H9 (cell line): ENCODE measurements around the gene AGK. TPM values are rescaled to one million over a fixed set of nuclear protein-coding genes. Genes with fewer than 3 reads are reported as not detected.
A peak's percentile ranks its signal among the peaks of the same experiment; 100 is the strongest.

ENCODE experiments used
- DNase-seq: peaks from one replicate; pipeline ENCODE4 v3.0.0-alpha.2; 2017
- H2AFZ ChIP-seq: one replicate; pipeline ENCODE4 v1.6.1; 2013; ENCODE audit warnings: mild to moderate bottlenecking, low read length, control low read depth, moderate library complexity
- H2AK5ac ChIP-seq: 2 replicates; pipeline ENCODE4 v1.6.1; 2013; ENCODE audit warnings: low read length, control low read depth, mixed read lengths; ENCODE audit not compliant: insufficient read length
- H2BK120ac ChIP-seq: one replicate; pipeline ENCODE4 v1.6.1; 2013; ENCODE audit warnings: low read depth, mild to moderate bottlenecking, low read length, control low read depth, inconsistent platforms; ENCODE audit not compliant: poor library complexity, severe bottlenecking
- H2BK12ac ChIP-seq: 2 replicates; pipeline ENCODE4 v1.6.1; 2013; ENCODE audit warnings: low read length, control low read depth, mixed read lengths, low read depth; ENCODE audit not compliant: insufficient read length
- H2BK15ac ChIP-seq: 2 replicates; pipeline ENCODE4 v1.6.1; 2013; ENCODE audit warnings: low read depth, low read length, control low read depth
- H2BK20ac ChIP-seq: one replicate; pipeline ENCODE4 v1.6.1; 2013; ENCODE audit warnings: low read depth, mild to moderate bottlenecking, low read length, control low read depth, inconsistent platforms; ENCODE audit not compliant: poor library complexity, severe bottlenecking
- H2BK5ac ChIP-seq: 2 replicates; pipeline ENCODE4 v1.6.1; 2013; ENCODE audit warnings: low read length, control low read depth, mixed read lengths; ENCODE audit not compliant: insufficient read length
- H3K14ac ChIP-seq: 2 replicates; pipeline ENCODE4 v1.6.1; 2013; ENCODE audit warnings: low read length, control low read depth; ENCODE audit not compliant: insufficient read depth
- H3K18ac ChIP-seq: 2 replicates; pipeline ENCODE4 v1.6.1; 2013; ENCODE audit warnings: low read depth, mild to moderate bottlenecking, mixed read lengths, low read length, control low read depth; ENCODE audit not compliant: insufficient read length
- H3K23ac ChIP-seq: 2 replicates; pipeline ENCODE4 v1.6.1; 2013; ENCODE audit warnings: low read length, control low read depth, mixed read lengths, low read depth; ENCODE audit not compliant: insufficient read length
- H3K23me2 ChIP-seq: 2 replicates; pipeline ENCODE4 v1.6.1; 2013; ENCODE audit warnings: low read depth, mild to moderate bottlenecking, mixed read lengths, low read length, control low read depth; ENCODE audit not compliant: insufficient read length, poor library complexity, severe bottlenecking
- H3K27ac ChIP-seq: 2 replicates; pipeline ENCODE4 v1.5.1; 2013; ENCODE audit warnings: low read length, control low read depth, mixed read lengths, low read depth; ENCODE audit not compliant: insufficient read length
- H3K27me3 ChIP-seq: 2 replicates; pipeline ENCODE4 v1.6.1; 2013; ENCODE audit warnings: low read length, control low read depth, inconsistent platforms; ENCODE audit not compliant: insufficient read depth
- H3K4ac ChIP-seq: 2 replicates; pipeline ENCODE4 v1.6.1; 2013; ENCODE audit warnings: low read depth, mild to moderate bottlenecking, control low read depth, inconsistent platforms, low read length, moderate library complexity
- H3K4me1 ChIP-seq: 2 replicates; pipeline ENCODE4 v1.6.1; 2013; ENCODE audit warnings: low read length, control low read depth, inconsistent platforms; ENCODE audit not compliant: insufficient read depth
- H3K4me2 ChIP-seq: 2 replicates; pipeline ENCODE4 v1.6.1; 2013; ENCODE audit warnings: low read length, control low read depth, mixed read lengths; ENCODE audit not compliant: insufficient read length, insufficient read depth
- H3K56ac ChIP-seq: 2 replicates; pipeline ENCODE4 v1.6.1; 2013; ENCODE audit warnings: low read depth, mild to moderate bottlenecking, mixed read lengths, low read length, control low read depth; ENCODE audit not compliant: insufficient read length
- H3K79me1 ChIP-seq: 2 replicates; pipeline ENCODE4 v1.6.1; 2013; ENCODE audit warnings: low read depth, mild to moderate bottlenecking, moderate library complexity, low read length, control low read depth, inconsistent platforms; ENCODE audit not compliant: insufficient read depth, poor library complexity, severe bottlenecking
- H3K79me2 ChIP-seq: 2 replicates; pipeline ENCODE4 v1.6.1; 2013; ENCODE audit warnings: low read length, control low read depth, inconsistent platforms; ENCODE audit not compliant: insufficient read depth
- H3K9ac ChIP-seq: 2 replicates; pipeline ENCODE4 v1.6.1; 2013; ENCODE audit warnings: low read length, control low read depth, mixed read lengths; ENCODE audit not compliant: insufficient read length; ENCODE audit errors: extremely low read depth
- H3K9me3 ChIP-seq: one replicate; pipeline ENCODE4 v1.6.1; 2013; ENCODE audit warnings: low read depth, low read length, inconsistent platforms; ENCODE audit not compliant: control insufficient read depth
- H3T11ph ChIP-seq: one replicate; pipeline ENCODE4 v1.6.1; 2013; ENCODE audit warnings: mild to moderate bottlenecking, low read length, control low read depth, inconsistent platforms
- H4K20me1 ChIP-seq: one replicate; pipeline ENCODE4 v1.6.1; 2013; ENCODE audit not compliant: control insufficient read depth, insufficient read length, insufficient read depth
- H4K5ac ChIP-seq: 2 replicates; pipeline ENCODE4 v1.6.1; 2013; ENCODE audit warnings: low read depth, mild to moderate bottlenecking, mixed read lengths, low read length, control low read depth; ENCODE audit not compliant: insufficient read length
- H4K8ac ChIP-seq: replicated peaks from 2 replicates; pipeline ENCODE4 v1.6.1; 2013; ENCODE audit warnings: low read length, control low read depth, mixed read lengths, low read depth; ENCODE audit not compliant: insufficient read length
- H4K91ac ChIP-seq: 2 replicates; pipeline ENCODE4 v1.6.1; 2013; ENCODE audit warnings: low read depth, mild to moderate bottlenecking, moderate library complexity, mixed read lengths, low read length, control low read depth; ENCODE audit not compliant: insufficient read length
- H3K27ac Mint-ChIP-seq, 3 experiments: 2 replicates in 2 of 3; 3 replicates in 1 of 3; pipeline ENCODE4 v1.8.0; 2020 to 2021; ENCODE audit warnings: mixed read lengths in 3 of 3, mild to moderate bottlenecking in 1 of 3, moderate library complexity in 1 of 3
- H3K27me3 Mint-ChIP-seq: 2 replicates; pipeline ENCODE4 v1.8.0; 2021; ENCODE audit warnings: low read depth, mild to moderate bottlenecking, moderate library complexity, mixed read lengths
- H3K36me3 Mint-ChIP-seq, 3 experiments: 2 replicates in 2 of 3; 3 replicates in 1 of 3; pipeline ENCODE4 v1.8.0; 2020 to 2021; ENCODE audit warnings: low read depth in 3 of 3, mixed read lengths in 3 of 3; ENCODE audit not compliant: insufficient read depth in 1 of 3
- H3K4me1 Mint-ChIP-seq, 2 experiments: 2 replicates each; pipeline ENCODE4 v1.8.0; 2020; ENCODE audit warnings: mixed read lengths in 2 of 2
- H3K4me3 Mint-ChIP-seq, 2 experiments: 2 replicates in 1 of 2; 3 replicates in 1 of 2; pipeline ENCODE4 v1.8.0; 2020 to 2021; ENCODE audit warnings: mild to moderate bottlenecking in 2 of 2, mixed read lengths in 2 of 2, moderate library complexity in 1 of 2
- H3K9me3 Mint-ChIP-seq, 2 experiments: 2 replicates in 1 of 2; 3 replicates in 1 of 2; pipeline ENCODE4 v1.8.0; 2020; ENCODE audit warnings: mild to moderate bottlenecking in 2 of 2, mixed read lengths in 2 of 2, moderate library complexity in 1 of 2
- WGBS: extraction: QIAGEN DNeasy Blood & Tissue Kit; methylation state at CpG from one replicate; pipeline ENCODE4 v1.1.7; 2013; ENCODE audit warnings: missing lambda C conversion rate, low lambda C conversion rate, mixed read lengths; ENCODE audit not compliant: insufficient read length; ENCODE audit errors: extremely low coverage; 5-methylcytosine and 5-hydroxymethylcytosine counted together
- total RNA-seq: library from RNA; stranded (reverse); gene quantifications from 2 replicates; pipeline ENCODE4 v1.2.1, GENCODE V29; 2021
- TF ChIP-seq, protein P1 (sequence below): fragments of 200-600 bp; sonication (generic); conservative IDR thresholded peaks from 3 replicates; pipeline ENCODE4 v1.8.0; 2021; ENCODE audit warnings: antibody characterized with exemption, mild to moderate bottlenecking

The AGK gene
- total RNA-seq, 1 experiment from 2014 or later = 35.1 TPM

DNA sequence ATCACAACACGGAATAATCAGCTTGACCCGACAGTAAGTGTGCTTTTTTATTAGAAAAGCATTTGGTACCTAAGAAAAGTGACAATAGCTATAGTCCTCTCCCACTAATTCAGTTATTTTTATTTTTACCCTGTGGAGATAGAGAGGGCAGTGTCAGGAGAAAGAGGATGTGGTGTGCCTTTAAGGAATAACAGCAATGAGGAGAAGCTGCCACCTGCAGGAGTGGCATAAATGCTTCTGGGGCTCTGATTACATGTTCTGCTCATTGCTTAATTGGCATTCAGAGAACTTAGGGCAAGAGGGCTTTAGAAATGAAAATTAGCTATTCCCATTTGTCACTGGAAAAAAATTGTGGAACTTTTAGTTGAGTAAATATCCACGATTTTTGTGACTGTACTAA, 90.7 kb downstream of the AGK start:
- no peak overlapping the region for H2BK12ac ChIP-seq
- peaks cover 4% of the 10 kb centered on the region for H3K4me1 ChIP-seq
- no peak overlapping the region for H4K5ac ChIP-seq
- H3K56ac ChIP-seq = no peak overlapping the region
- TF ChIP-seq, protein P1, sequence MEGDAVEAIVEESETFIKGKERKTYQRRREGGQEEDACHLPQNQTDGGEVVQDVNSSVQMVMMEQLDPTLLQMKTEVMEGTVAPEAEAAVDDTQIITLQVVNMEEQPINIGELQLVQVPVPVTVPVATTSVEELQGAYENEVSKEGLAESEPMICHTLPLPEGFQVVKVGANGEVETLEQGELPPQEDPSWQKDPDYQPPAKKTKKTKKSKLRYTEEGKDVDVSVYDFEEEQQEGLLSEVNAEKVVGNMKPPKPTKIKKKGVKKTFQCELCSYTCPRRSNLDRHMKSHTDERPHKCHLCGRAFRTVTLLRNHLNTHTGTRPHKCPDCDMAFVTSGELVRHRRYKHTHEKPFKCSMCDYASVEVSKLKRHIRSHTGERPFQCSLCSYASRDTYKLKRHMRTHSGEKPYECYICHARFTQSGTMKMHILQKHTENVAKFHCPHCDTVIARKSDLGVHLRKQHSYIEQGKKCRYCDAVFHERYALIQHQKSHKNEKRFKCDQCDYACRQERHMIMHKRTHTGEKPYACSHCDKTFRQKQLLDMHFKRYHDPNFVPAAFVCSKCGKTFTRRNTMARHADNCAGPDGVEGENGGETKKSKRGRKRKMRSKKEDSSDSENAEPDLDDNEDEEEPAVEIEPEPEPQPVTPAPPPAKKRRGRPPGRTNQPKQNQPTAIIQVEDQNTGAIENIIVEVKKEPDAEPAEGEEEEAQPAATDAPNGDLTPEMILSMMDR = peak; percentile 17; the same call in 1 of the 3 replicates
- H4K8ac ChIP-seq = no peak overlapping the region
- H3K23me2 ChIP-seq = no peaks in the 10 kb centered on the region
- H3K18ac ChIP-seq = no peak overlapping the region
- no peak overlapping the region for H3K14ac ChIP-seq
- DNase-seq = no peak
- no peak overlapping the region for H2AK5ac ChIP-seq
- no peaks in the 10 kb centered on the region for H3K9me3 ChIP-seq
- H3K79me1 ChIP-seq = no peaks in the 10 kb centered on the region
- no peak overlapping the region for H3T11ph ChIP-seq
- H3K23ac ChIP-seq = no peak overlapping the region
- Mint-ChIP-seq H3K27me3 (no peaks in the 10 kb centered on the region), H3K36me3 (peaks cover 0 to 13% (median 11%) of the 10 kb centered on the region in 3 experiments; a peak in 5 of 7 replicates), H3K9me3 (no peaks in the 10 kb centered on the region), H3K4me1 (peaks cover 12 to 22% of the 10 kb centered on the region in 2 experiments), H3K27ac (no peak overlapping the region; a peak in 1 of 7 replicates), H3K4me3 (no peak overlapping the region)
- no peak overlapping the region for H4K91ac ChIP-seq
- H2BK15ac ChIP-seq = no peak overlapping the region
- no peak overlapping the region for H2BK5ac ChIP-seq
- no peak overlapping the region for H2BK120ac ChIP-seq
- no peaks in the 10 kb centered on the region for H3K27me3 ChIP-seq
- H3K4ac ChIP-seq = no peak overlapping the region
- no peak overlapping the region for H2BK20ac ChIP-seq
- H3K4me2 ChIP-seq = no peak overlapping the region
- no peak overlapping the region for H2AFZ ChIP-seq
- no peak overlapping the region for H3K9ac ChIP-seq
- H3K79me2 ChIP-seq = no peaks in the 10 kb centered on the region
- no peak overlapping the region for H3K27ac ChIP-seq
- no peaks in the 10 kb centered on the region for H4K20me1 ChIP-seq
- no CpG with 5 or more reads among the region's 3 CpGs for WGBS
